HG02884 (cell line): Measurements from ENCODE around the gene SEMA6A.
A peak's percentile ranks its signal among the peaks of the same experiment; 100 is the strongest.

ENCODE experiments used
- ATAC-seq: cut with Tn5 transposase; IDR thresholded peaks from one replicate; pipeline ENCODE4 v1.9.1; 2021; ENCODE audit warnings: mild to moderate bottlenecking, moderate library complexity; ENCODE audit not compliant: unreplicated experiment

SEMA6A gene, protein sequence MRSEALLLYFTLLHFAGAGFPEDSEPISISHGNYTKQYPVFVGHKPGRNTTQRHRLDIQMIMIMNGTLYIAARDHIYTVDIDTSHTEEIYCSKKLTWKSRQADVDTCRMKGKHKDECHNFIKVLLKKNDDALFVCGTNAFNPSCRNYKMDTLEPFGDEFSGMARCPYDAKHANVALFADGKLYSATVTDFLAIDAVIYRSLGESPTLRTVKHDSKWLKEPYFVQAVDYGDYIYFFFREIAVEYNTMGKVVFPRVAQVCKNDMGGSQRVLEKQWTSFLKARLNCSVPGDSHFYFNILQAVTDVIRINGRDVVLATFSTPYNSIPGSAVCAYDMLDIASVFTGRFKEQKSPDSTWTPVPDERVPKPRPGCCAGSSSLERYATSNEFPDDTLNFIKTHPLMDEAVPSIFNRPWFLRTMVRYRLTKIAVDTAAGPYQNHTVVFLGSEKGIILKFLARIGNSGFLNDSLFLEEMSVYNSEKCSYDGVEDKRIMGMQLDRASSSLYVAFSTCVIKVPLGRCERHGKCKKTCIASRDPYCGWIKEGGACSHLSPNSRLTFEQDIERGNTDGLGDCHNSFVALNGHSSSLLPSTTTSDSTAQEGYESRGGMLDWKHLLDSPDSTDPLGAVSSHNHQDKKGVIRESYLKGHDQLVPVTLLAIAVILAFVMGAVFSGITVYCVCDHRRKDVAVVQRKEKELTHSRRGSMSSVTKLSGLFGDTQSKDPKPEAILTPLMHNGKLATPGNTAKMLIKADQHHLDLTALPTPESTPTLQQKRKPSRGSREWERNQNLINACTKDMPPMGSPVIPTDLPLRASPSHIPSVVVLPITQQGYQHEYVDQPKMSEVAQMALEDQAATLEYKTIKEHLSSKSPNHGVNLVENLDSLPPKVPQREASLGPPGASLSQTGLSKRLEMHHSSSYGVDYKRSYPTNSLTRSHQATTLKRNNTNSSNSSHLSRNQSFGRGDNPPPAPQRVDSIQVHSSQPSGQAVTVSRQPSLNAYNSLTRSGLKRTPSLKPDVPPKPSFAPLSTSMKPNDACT

DNA sequence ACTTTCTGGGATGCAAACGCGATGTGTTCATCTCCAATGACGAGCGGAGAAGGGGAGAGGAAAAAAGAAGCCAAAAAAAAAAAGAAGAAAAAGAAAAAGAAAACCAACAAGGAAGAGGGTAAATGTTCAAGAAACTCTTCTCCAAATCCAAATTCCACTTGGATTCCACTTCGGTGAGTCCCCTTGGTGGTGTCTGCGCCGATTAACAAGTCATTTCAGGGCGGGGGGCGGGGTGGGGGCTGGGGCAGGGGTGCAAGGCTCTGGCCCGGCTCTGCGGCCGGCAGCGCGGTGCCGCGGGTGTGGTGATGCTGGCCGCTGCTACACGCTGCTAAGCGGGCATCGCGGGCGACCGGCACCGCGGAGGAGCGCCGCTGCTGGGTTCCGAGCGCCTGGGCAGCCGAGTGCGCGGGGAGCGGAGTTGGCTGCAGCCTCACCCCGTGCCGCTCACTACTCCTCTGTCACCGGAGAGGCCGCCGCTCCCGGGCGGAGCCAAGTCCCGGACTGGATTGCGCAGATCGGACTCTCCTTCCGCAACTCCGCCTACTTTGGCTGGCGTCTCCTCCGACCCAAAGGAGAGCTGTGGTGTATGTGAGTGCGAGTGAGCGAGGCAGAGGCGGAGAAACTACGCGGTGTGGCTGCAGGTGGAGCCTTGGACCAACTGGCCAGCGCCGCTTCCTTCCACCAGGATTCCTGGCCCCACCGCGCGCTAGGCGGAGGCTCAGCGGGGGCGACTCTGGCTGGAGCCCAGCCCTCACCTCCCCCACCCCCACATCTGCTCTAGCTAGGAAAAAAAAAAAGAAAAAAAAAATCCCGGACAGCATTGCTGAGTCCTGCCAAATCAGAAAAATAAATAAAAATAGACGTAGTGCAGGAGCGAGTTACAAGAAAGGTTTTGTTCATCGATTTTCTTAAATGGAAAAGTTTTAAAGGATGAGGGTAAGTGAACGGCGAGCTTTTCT, at the start of gene SEMA6A:
TSS of gene SEMA6A (minus strand) at position 457 of the 959 bp plus-strand sequence. CDS start 69,879 bp downstream, outside the sequence.
- peak; percentile 45 for ATAC-seq

DNA sequence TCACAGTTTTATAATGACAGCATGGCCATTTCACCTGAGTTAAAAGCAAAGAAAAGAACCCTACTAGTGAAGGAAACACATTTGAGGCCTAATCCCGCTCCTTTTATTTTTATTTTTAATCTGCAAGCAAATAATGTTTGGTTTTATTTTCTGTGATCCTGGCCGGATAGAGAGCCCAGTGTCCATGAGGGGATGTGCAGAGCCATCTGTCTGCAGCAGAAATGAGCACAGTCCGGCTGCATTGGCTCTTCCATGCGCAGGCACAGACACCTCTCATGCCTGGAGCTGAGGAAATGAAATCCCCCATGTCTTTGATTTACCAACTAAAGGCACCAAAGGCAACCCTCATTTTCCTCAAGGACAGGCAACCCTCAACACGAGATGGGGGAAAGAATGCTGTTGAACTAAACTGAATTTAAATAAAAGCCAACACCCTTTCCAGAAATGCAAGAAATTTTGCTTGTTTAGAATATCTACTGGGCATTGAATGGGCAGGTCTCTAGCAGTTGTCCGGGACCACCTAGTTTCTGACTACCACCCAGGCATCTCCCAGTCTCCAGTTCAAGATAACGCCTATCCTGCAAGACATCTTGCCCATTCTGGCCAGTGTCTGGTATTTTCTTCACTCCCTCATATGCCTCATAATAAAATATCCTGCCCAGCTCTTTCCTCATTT, 47.9 kb upstream of the SEMA6A start:
- no peak for ATAC-seq

DNA sequence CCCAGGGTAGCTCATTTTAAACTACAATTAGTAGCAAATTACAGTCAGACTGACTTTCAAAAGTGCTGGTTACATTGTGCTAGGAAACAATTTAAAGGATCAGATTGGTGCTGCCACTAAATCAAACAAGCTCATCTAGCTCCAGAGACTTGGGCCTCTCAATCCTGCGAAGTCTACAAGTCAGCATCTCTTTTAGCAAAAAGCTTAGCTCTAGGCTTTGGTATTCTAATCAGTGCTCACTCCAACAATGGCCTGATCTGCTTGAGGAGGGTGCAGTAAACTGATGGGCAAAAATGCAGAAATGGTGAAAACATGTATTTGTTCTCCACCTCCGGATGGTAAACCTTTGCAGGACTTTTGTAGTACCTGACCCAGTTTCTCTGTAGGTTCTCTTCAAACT, 47.0 kb upstream of the SEMA6A start:
- no peak for ATAC-seq

DNA sequence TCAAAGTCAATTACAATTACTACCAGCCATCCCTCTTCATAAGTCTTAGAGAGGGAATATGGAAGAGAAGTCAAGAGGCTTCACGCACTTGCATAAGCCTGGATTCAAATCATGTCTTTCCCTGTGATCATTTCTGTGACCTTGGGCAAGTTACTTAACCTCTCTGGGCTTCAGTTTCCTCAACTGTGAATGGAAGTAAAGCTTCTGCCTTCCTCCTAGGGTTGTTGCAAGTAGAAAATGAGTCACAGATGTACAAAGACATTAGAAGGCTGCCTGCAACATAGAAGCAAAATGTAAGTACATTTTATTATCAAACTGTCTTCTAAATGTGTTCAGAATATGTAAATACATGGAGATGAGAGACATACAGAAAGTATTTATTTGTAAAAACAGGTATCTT, 42.3 kb upstream of the SEMA6A start:
- no peak for ATAC-seq

- no peak for ATAC-seq
Measured at GRCh38 chr5:116614603-116614920, 39.9 kb upstream of the SEMA6A start.

- peak; percentile 29 for ATAC-seq
Measured at GRCh38 chr5:116613445-116613844, 38.8 kb upstream of the SEMA6A start.

DNA sequence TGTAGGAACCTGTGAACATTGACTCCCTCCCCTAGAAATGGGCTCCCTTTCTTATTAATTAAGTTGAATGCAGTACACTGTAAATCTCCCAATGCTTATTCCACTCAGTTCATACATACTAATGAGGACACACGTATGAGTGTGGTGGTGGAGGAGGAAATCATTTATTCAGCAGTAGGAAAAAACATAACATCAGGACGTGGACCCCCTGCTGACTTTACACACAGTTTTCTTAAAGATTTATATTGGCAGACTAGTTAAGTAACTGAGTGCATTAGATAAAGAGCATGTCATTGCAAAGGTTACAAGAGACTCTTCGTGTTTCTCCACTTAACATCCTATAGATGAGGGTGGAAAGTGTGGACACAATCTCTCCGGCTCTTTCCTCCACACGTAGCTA, 37.8 kb upstream of the SEMA6A start:
- ATAC-seq: no peak

- ATAC-seq: no peak
Measured at GRCh38 chr5:116605310-116606070, 30.9 kb upstream of the SEMA6A start.

- ATAC-seq: no peak
Measured at GRCh38 chr5:116604805-116605204, 30.2 kb upstream of the SEMA6A start.

DNA sequence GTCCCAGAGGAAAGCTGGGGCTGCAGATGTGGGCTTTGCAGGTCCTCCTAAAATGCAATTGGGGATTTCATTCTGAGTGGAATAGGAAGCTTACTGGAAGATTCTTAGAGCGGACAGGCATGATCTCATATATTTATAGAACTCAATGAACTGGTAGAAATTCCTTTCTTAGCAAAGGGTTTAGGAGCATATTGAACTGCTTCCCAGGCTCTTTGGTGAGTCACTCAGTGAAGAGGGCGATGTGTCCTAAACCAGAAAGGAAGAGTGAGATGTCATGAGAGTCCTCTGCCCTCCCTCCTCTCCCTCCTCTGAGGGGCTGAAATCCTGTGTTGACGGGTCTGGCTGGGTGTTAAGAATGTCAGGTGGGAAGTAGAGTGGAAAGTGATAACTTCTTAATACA, 26.3 kb upstream of the SEMA6A start:
- no peak for ATAC-seq

DNA sequence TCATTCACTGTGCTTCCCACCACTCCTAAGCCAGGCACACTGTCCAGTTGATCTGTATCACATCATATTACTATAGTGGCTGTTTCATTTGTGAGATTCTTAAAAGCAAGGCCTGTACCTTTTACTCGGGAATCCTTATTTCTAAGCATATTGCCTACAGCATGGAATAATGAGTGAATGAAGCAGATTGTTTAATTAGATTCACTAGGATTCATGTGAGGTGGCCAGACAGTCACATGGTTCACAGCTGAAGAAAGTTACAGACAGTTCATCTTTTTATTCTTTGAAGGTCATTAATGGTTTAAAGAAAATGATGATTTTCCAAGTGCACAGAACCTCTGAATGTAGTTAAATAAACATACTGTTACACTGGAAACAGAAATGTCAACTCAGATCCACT, 24.3 kb upstream of the SEMA6A start:
- no peak for ATAC-seq

- no peak for ATAC-seq
Measured at GRCh38 chr5:116595498-116595897, 20.9 kb upstream of the SEMA6A start.

GRCh38 chr5:116593340-116593739, 18.7 kb upstream of the SEMA6A start:
- ATAC-seq: no peak

- ATAC-seq: no peak
Measured at GRCh38 chr5:116585227-116585626, 10.6 kb upstream of the SEMA6A start.

GRCh38 chr5:116583862-116584222, 9.2 kb upstream of the SEMA6A start:
- ATAC-seq: no peak

- ATAC-seq: peak; percentile 66
Measured at GRCh38 chr5:116583085-116583861, 8.7 kb upstream of the SEMA6A start.

DNA sequence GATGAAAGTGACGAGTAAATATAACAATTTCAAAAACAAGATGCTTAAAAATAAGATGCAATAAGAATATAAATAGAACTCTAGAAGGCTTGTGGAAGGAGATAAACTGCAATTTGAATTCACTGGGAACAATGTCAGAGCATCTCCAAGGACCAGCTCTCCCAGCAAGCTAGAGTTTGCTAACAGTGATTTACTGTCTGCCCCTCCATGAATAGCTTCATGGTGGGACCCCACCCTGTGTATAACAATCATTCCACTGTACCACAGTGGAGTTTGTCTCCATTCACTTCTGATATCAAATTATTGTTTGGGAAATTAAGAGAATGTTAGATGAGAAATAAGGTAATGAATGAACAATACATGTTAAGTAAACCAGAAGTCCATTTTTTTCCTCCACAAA, 7.3 kb upstream of the SEMA6A start:
- no peak for ATAC-seq

DNA sequence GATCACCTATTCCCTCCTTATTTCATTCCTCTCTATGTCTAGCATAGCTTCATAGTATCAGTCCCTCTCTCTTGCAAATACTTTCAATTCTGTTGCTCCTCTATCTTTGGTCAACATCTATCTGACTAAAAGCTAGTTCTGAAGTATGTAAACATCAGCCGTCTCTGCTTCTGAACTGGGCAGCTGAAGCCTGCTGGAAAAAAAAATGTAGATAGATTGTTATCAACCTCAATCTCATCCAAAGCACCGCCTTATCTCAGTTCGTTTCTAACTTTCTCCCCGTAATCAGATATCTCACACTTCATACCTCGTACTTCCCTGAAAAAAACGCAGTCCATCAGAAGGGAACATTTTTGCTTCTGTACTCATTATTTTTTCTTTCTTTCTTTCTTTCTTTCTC, 4.5 kb upstream of the SEMA6A start:
- ATAC-seq: no peak

DNA sequence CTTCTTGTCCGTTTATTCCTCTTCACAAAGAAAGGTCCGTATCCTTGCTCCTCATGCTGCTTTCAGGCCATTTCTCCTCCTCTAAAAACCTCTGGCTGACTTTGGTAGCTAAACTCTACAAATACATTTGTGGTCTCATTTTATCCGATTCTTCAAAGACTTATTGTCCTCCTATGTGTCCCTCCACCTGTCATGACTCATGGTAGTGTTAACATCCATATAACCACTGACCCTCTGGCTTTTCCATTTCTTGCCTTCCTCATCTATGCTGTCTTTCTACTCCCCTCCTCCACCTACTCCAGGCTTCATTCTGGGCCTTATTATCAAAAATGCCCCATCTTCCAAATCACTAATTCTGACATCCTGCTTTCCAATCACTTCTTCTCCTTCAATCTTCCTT, 4.1 kb upstream of the SEMA6A start:
- ATAC-seq: no peak
